Suprapubic skin (tissue), 4 donors: ENCODE results near the gene SYNPO2. TPM values are rescaled to one million over a fixed set of nuclear protein-coding genes. Genes with fewer than 3 reads are reported as not detected.

ENCODE experiments used
- DNase-seq, 2 donors: peaks; one replicate each; pipeline ENCODE4 v3.0.0-alpha.2; 2019; ENCODE audit warnings: low spot score in 2 of 2
- H3K27ac ChIP-seq: fragments of 200-600 bp; sonication (generic); one replicate; pipeline ENCODE4 v1.5.1; 2019
- H3K27me3 ChIP-seq: fragments of 200-600 bp; sonication (generic); one replicate; pipeline ENCODE4 v1.5.1; 2019
- H3K36me3 ChIP-seq: fragments of 200-600 bp; sonication (generic); one replicate; pipeline ENCODE4 v1.5.1; 2019
- H3K4me1 ChIP-seq: fragments of 200-600 bp; sonication (generic); one replicate; pipeline ENCODE4 v1.5.1; 2019
- H3K4me3 ChIP-seq: fragments of 200-600 bp; sonication (generic); one replicate; pipeline ENCODE4 v1.5.1; 2019; ENCODE audit warnings: mild to moderate bottlenecking
- H3K9me3 ChIP-seq: fragments of 200-600 bp; sonication (generic); one replicate; pipeline ENCODE4 v1.5.1; 2019
- CTCF ChIP-seq, 2 donors: fragments of 200-600 bp in 1 of 2; fragments of 450-650 bp in 1 of 2; sonication (generic) in 1 of 2; IDR thresholded peaks; one replicate each; pipeline ENCODE4 v1.5.1; 2016 to 2019; ENCODE audit warnings: antibody characterized with exemption in 2 of 2, mild to moderate bottlenecking in 1 of 2, moderate library complexity in 1 of 2
- EP300 ChIP-seq: sonication (generic); formaldehyde crosslinking; IDR thresholded peaks from one replicate; pipeline ENCODE4 v1.6.1; 2017; ENCODE audit warnings: antibody characterized with exemption
- POLR2A ChIP-seq, 2 donors: fragments of 450-650 bp; IDR thresholded peaks; one replicate each; pipeline ENCODE4 v1.6.1; 2017; ENCODE audit warnings: antibody characterized with exemption in 2 of 2, mild to moderate bottlenecking in 2 of 2, moderate library complexity in 2 of 2
- POLR2AphosphoS5 ChIP-seq, 3 donors: sonication (generic); formaldehyde crosslinking; IDR thresholded peaks; one replicate each; pipeline ENCODE4 v1.6.1; 2017; ENCODE audit warnings: antibody characterized with exemption in 3 of 3
- WGBS: methylation state at CpG from one replicate; pipeline ENCODE4 v1.1.5; 2018; 5-methylcytosine and 5-hydroxymethylcytosine counted together
- total RNA-seq, 4 donors: library from RNA; depleted of rRNA; stranded (reverse); fragments of >200 nt; gene quantifications; one replicate each; pipeline ENCODE4 v1.1.0, GENCODE V29; 2016

Gene SYNPO2
- total RNA-seq, 4 donors from 2014 or later: 14.3 to 33.6 (median 19.1) TPM

GRCh38 chr4:118857760-118858159, 30.9 kb upstream of the SYNPO2 start:
- no peak for TF ChIP-seq POLR2AphosphoS5 (IDR thresholded peaks at IDR 0.05)
- TF ChIP-seq POLR2A (IDR thresholded peaks at IDR 0.05): no peak
- no peak for TF ChIP-seq EP300
- no peak for TF ChIP-seq CTCF (IDR thresholded peaks at IDR 0.05)
- no peaks in the 10 kb centered on the region for H3K9me3 ChIP-seq
- 87% methylated on average over 2 of the region's 2 CpGs for WGBS
- no peak overlapping the region for H3K27ac ChIP-seq
- H3K36me3 ChIP-seq: no peaks in the 10 kb centered on the region
- no peaks in the 10 kb centered on the region for H3K27me3 ChIP-seq
- no peaks in the 10 kb centered on the region for H3K4me1 ChIP-seq
- DNase-seq: no peak
- no peak overlapping the region for H3K4me3 ChIP-seq

DNA sequence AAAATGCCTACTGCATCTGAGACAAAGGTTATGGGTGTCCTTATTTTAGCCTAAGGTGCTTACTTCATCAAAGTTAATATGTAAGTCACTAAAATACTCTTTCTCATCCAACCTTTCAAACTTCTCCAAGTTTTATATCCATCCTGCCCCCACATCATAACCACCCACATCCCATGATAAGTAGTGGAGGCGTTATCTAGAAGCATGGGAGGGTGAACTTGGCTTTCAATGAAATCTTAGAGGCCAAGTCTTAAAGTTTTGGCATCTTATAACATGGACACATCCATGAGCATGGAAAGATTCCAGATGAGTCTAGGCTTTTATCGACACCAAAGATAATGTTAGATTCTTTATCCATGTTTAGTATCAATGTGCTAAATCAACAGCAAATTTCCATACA, 29.9 kb upstream of the SYNPO2 start:
- TF ChIP-seq CTCF (IDR thresholded peaks at IDR 0.05) (no peak), EP300 (no peak), POLR2AphosphoS5 (IDR thresholded peaks at IDR 0.05) (no peak), POLR2A (IDR thresholded peaks at IDR 0.05) (no peak)
- no peaks in the 10 kb centered on the region for H3K36me3 ChIP-seq
- 69% methylated on average over 2 of the region's 2 CpGs for WGBS
- no peaks in the 10 kb centered on the region for H3K9me3 ChIP-seq
- H3K27me3 ChIP-seq: no peaks in the 10 kb centered on the region
- no peak overlapping the region for H3K4me3 ChIP-seq
- H3K27ac ChIP-seq: no peak overlapping the region
- no peak for DNase-seq
- H3K4me1 ChIP-seq: no peaks in the 10 kb centered on the region

- peaks cover 13% of the 10 kb centered on the region for H3K4me1 ChIP-seq
- H3K27ac ChIP-seq: no peak overlapping the region
- H3K36me3 ChIP-seq: no peaks in the 10 kb centered on the region
- peak in 1 of 2 donors; percentile 55 for TF ChIP-seq CTCF (IDR thresholded peaks at IDR 0.05)
- no peak for TF ChIP-seq POLR2A (IDR thresholded peaks at IDR 0.05)
- H3K27me3 ChIP-seq: no peaks in the 10 kb centered on the region
- DNase-seq: no peak
- no peaks in the 10 kb centered on the region for H3K9me3 ChIP-seq
- no peak overlapping the region for H3K4me3 ChIP-seq
- WGBS: 15% methylated on average over 5 of the region's 5 CpGs
Observed at GRCh38 chr4:118865091-118865708, 23.5 kb upstream of the SYNPO2 start.

DNA sequence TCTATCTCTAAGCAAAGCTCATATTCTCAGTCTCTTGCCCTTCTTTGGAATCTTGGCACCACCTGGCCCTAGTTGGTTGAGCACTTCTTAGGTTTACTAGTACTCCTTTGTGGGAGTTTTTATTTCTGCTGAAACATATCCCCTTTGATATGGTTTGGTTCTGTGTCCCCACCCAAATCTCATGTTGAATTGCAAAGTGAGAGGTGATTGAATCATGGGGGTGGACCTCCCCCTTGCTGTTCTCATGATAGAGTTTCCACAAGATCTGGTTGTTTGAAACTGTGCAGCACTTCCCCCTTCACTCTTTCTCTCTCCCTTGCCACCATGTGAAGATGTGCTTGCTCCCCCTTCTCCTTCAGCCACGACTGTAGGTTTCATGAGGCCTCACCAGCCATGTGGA, 22.2 kb upstream of the SYNPO2 start:
- no peak overlapping the region for H3K27ac ChIP-seq
- no peaks in the 10 kb centered on the region for H3K27me3 ChIP-seq
- no peak for DNase-seq
- H3K4me3 ChIP-seq: no peak overlapping the region
- TF ChIP-seq EP300 (no peak), POLR2AphosphoS5 (IDR thresholded peaks at IDR 0.05) (no peak), POLR2A (IDR thresholded peaks at IDR 0.05) (no peak), CTCF (IDR thresholded peaks at IDR 0.05) (no peak)
- 91% methylated on average over 1 of the region's 1 CpG for WGBS
- no peaks in the 10 kb centered on the region for H3K9me3 ChIP-seq
- H3K36me3 ChIP-seq: no peaks in the 10 kb centered on the region
- peaks cover 15% of the 10 kb centered on the region for H3K4me1 ChIP-seq

DNA sequence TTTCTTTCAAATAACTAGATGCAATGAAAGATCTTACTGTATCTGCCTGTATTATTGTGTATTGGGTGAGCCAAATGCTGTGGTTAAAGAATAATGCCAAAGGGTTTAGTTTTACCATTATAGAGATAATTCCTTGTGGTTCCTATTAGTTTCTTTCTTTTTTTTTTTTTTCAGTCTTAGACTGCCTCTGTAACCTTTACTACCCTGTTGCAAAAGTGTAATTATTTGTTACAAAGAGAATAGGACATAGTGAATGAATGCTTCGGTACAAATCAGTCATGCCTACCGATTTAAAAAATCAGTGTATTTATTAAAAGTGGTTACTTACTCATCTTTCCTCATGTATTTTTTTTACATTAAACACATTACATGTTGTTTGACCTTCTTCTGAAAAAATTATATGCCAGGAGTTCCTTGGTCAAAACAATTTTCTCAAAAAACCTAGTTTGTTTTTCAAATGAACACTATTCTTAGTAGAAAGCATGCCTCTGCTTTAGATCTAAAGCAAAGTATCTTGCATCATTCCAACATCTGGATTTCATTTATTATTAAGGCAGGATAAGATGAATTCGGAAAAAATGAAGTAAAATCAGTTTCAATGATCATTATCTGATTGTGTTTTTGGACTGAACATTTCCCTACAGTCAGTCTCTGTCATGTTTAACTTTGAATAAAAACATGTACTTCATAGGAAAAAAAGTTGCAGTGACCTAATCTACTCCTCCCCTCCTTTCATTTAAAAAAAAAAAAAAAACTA, 21.2 kb upstream of the SYNPO2 start:
- Histone ChIP-seq H3K9me3 (no peaks in the 10 kb centered on the region), H3K4me1 (peaks cover 15% of the 10 kb centered on the region), H3K36me3 (no peaks in the 10 kb centered on the region), H3K27ac (no peak overlapping the region), H3K4me3 (no peak overlapping the region), H3K27me3 (no peaks in the 10 kb centered on the region)
- DNase-seq: no peak
- TF ChIP-seq POLR2AphosphoS5 (IDR thresholded peaks at IDR 0.05): no peak
- no peak for TF ChIP-seq POLR2A (IDR thresholded peaks at IDR 0.05)
- no peak for TF ChIP-seq CTCF (IDR thresholded peaks at IDR 0.05)
- TF ChIP-seq EP300: no peak
- WGBS: 66% methylated on average over 3 of the region's 3 CpGs
